IPS-NIHi11 (cell line): ENCODE measurements around the gene GALNT14.
"Not testable (repeated sequence)": the region's sequence is repeated elsewhere in the genome, so short reads cannot be mapped to it uniquely, and the experiment has no call there.

Experiments
- DNase-seq: peaks from one replicate; pipeline ENCODE4 v3.0.0; 2012; ENCODE audit warnings: mixed read lengths, low spot score

Gene GALNT14

DNA sequence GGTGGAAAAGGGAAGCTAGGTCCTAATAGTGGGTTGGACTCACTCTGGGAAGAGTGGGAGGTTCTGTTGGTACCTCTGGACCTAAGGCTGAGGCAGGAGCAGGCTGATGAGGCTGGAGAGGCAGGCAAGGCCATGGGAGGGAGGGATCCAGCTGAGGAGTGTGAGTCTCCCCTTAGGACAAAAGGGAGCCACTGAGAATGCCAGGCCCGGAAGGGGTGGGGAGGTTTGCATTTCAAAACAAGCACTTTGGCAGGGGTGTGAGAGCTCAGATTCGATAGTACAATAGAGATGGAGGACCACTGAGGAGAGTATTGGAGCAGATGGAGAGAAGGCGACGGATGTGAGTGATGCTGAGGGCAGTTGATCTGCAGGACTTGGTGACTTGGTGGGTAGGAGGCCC is 198.9 kb downstream of the GALNT14 start:
- DNase-seq = no peak

DNA sequence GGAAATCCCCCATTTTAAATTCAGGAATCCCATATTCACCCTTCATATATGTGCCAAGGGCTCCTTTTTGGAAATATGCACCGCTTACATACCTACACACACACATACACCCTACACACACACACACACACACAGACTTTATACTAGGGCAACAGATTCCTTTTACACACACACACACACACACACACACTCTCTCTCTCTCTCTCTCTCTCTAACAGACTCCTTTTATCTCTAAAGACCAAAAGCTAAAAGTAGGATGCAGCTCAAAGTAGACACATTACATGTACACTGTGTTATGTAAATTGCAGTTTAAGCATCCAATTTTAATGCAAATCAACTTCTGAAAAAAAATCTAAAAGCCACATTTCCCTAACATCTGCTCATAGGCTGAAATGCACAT is 200.0 kb downstream of the GALNT14 start:
- no peak for DNase-seq

DNA sequence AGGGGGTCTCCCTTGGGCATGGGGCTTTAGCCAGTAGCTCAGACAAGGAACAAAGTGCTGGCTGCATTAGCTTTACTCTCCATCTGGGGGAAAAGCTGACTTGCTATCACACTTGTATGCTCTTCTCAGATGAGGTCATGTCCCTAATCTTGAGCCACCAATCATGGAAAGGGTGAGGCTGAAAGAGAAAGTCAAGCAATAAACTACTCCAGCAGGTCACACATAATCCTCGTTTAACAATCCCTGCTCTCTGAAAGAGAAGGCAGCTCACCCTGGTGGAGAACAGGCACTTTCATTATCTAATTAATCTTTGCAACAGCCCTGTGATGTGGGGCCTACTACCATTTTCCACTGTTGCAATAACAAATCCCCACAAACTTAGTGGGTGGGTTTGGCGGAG is 201.3 kb downstream of the GALNT14 start:
- no peak for DNase-seq

DNA sequence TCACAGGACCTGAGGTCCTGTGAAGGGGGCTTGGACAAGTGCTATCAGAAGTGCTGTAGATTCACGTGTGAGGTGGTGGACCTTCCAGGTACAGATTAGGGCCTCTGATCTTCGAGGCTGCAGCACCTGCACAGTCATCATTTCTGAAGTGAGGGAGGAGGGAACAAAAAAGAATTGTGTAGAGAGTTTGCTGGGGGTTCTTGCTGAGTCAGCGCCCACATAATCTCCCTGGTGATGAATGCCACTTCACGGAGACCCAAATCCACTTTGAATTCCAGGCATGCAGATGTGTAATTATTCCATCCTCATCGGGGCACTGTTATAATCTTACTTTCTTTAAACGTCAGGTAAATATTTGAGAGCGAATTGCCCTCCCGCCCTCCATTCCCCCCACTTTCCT is 202.4 kb downstream of the GALNT14 start:
- DNase-seq = no peak

DNA sequence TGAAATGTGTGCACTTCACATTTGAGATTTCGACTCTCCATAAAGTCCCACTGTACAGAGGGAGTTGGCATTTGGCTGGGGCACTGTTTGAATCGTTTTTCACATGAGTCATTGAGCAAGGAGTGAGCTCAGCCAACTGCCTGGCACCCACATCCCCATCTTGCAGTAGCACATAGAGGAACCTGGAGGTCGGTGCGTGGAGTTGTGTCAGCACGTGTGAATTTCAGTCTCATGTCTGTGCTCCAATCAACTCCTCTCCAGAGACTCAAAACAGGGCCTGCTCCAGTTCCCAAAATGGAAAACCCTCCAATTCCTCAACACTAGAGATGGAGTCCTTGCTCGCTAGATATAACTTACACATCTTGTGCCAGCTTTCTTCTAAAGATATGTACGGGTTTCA is 204.2 kb downstream of the GALNT14 start:
- DNase-seq = no peak

DNA sequence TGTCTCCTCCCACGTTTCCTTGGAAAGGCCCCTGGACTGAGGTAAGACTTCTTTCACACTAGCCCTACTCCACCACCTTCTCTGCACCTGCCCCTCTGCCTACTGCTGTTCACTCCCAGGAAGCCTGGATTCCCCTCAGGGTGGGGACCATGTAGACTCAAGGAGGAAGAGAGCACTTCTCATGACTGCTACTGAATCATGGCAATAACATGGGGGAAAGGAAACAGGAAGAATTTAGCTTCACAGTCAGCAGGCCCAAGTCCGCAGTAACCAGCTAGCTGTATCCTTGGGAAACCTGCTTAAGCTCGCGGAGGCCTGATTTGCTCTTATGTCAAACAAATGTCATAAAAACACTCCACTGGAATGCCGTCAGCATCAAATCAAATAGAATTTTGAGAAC is 204.7 kb downstream of the GALNT14 start:
- no peak for DNase-seq

DNA sequence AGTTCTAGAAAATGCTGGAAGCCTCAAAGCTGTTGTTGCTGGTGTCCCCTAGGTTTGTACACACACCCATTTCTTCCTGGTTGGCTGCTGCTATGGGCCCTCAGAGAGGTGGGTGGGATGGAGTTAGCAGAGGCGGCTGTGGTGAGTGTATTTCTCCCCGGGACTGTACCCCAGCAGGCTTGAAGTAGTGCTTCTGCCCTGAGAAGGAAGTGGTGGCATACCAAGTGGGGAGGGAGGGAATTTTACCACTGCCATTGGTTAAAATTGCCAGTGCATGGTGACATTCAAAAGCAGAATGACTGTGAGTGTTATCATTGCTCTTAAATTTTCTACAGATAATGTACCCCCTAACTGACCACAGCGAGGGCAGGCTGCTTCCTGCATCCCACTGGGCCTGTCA is 205.4 kb downstream of the GALNT14 start:
- DNase-seq = no peak

DNA sequence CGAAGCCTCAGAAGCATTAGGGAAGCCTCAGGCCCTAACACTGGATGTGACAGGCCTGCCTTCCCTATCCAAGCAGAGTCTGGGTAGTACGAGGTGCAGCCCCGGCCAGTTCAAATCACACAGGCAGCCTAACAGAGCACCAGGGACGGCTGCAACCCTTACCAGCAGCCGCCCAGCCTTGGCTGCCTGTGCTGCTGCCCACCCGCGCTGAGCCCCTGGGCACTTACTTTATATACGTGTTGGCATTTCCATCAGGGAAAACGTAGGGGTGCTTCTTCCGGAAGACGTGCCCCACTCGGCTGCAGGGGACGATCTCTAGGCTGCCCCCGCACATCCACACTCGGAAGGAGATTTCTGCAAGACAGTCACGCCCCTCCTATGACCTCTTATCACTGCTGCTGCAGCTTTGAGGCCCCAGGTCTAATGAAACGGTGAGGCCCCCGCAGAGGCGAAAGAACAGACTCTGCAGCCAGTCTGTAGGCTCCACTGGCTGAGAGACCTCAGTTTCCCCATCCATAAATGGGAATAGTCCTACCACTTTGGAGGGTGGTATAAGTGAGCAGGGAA is 206.3 kb downstream of the GALNT14 start:
- DNase-seq = no peak

DNA sequence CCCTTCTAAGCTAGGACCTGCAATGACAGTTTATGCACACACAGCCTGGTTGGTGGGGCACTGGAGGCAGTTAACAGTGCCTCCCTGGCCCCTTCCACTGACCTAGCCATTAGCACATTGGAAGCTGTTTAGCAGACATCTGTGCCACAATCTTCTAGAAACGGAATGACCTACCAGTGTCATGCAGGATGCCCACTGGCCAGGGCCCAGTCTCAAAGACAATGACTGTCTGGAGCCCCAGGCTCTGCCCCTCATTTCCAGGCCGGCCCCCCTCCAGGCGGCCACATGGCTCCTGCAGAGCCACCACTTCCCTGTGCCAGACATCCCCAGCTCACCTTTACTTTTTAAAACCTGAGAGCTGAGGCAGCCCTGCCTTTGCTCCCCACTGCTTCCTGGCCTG is 207.5 kb downstream of the GALNT14 start:
- no peak for DNase-seq

DNA sequence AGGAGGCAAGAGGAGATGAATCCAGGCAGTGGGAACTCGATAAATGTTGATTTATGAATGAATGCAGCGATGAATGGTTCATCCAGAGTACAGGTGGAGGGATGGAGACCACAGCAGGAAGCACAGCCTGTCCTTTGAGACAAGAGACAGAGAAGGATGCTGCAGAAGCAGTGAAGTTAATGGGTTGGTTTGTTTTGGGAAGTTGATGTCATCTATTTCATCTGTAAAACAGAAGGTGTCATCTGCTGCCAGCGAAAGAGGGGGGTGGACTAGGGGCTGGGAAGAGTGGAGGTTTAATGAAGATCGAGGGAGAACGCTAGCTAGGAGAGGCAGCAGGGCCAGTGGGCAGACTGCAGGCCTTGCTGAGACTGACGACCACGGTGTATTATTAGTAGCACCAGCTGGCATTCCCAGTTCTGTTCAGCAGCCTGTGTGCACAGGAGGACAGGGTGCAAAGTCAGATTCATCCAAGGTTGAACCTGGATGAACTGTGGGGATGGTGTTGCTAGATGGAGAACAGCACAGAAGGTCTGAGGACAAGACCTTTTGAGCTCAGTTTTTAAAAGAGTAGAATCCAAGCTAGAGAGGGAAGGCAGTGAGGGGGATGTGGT is 210.7 kb downstream of the GALNT14 start:
- DNase-seq = no peak

DNA sequence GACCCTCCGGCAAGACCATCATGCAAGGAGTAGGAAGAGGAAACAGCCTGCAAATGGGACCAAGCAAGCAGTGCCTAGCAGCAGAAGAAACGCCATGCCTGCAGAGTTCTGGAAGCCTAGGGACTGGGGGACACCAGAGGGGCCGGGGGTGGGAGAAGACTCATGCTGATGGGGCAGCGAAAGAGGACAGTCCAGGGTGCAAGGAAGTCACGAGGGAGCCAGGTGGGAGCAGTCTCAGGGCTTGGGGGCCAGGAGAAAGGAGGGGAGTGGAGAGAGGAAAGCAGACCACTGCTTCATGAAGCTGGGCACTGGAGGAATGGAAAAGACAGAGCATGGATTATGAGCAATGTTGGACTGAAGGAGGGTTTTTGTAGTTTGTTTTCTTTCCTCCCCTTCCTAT is 211.6 kb downstream of the GALNT14 start:
- DNase-seq = no peak

DNA sequence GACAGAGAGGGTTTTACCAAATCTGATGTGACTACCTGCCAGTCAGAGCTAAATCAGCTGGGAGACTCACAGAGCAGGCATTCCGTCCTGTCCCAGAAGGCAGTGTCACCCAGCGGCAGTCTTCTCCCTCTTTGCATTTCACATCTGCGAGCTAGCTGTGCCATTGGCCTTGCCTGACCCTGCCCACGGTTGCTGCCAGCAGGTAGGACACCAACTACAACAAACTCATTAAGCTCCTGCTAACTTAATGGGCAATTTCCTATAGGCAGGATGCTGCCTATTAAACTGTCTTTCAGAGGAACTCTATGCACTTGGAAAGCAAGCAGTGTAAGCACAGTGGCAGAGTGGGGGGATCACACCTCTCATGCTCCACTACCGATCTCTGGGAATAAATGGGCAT is 214.6 kb downstream of the GALNT14 start:
- DNase-seq = no peak

DNA sequence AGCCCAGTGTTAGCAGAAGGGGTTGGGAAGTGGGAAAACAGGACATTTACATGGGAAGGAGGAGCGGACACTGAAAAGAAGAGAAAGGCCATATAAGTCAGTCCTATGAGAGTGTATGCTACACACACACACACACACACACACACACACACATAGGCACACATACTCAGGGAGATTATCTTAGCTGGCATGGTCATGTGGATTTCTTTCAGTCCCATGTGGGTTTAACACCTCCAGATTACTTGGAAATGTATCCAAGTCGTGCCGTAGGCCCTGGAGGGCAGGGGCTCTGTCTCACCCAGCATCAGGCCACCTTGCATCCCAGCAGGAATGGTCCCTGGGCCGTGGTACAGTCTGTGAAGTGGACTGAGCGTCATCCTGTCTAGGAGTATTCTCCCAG is 217.7 kb downstream of the GALNT14 start:
- DNase-seq = no peak

DNA sequence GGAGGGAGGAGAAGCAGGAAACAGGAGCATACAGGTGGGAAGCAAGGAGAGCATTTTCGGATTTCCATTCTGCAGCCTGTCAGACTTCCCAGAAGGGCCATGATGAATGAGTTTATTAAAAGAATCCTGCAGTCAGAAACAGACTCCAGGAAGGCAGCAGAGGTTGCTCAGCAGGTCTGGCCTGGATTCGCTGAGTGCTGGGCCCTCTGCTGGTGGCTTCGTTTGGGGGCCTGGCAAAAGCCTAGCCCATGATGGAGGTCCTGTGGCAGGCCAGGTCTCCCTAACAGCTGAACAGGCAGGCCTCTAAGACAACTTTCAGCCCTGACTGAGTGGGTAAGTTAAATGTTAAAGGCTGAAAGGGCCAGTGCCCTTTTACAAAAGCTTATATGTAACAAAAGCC is 222.8 kb downstream of the GALNT14 start:
- peak; percentile 60 for DNase-seq

DNA sequence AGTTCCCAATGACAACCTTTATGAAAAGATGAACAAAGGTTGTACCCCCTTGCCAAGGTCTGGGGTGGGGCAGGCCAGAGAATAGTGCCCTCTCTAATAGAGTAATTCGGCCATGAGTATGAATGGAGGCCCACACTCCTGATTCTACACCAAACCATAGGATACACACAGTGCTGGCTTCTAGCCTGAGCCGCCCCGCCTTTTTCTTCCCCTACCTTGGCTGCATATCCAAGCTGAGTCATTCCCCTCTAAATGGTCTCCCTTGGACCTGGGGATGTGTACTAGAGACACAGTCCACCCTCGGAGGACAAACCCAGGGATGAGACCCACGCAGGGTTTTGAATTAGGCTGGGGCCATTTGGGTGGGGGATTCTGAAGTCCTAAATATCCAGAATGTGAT is 223.8 kb downstream of the GALNT14 start:
- no peak for DNase-seq

DNA sequence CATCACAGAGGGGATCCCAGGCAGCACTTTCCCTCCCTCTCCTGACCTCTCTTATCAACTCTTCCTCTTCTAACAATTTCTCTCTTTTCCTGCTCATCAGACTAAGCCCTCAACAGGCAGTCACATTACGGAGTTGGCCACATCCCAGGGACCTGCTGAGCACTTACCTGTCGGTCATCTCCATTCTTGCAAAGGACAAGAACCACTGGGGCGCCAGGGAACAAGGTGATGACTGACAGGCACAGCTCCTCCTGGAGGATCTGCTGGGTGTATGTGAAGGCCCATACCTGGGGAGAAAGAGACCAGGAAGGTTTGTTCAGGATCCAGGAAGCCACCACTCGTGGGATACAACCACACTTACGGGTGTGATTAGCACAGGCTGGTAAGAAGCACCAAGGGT is 226.2 kb downstream of the GALNT14 start:
- DNase-seq = no peak

DNA sequence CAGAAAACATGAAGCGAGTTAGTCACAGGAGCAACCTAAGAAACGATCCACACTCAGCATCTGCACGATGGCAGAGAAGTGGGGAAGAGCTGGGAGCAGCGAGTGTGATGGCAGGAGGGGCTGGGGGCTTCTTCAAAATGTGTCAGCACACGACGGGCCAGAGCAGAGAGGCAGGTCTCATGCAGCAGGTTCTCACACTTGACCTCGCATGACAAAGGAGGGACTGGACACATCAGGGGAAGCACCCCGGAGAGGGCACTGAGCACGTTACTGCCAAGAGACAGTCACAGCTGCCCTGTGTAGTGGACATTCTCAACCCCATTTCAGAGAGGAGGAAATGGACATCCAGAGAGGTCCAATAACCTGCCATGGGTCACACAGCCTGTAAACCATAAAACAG is 226.9 kb downstream of the GALNT14 start:
- no peak for DNase-seq

DNA sequence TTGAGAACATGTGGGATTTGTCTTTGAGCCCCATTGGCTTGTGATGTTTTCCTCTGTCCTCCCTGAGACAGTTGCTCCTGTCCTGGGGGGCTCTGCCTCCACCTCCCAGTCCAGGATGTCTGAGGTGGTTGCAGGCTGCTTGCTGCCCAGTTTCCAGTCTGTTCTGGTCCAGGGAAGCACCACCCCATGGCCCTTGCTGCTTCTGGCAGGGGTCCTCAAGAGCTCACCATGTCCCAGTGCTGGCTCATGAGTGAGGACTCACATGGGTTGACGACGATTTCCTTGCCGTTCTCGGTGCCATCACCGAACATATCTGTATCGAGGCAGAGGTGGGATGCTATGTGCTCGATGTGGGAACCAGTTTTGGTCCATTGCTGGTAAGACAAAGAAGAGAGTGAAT is 227.6 kb downstream of the GALNT14 start:
- no peak for DNase-seq

DNA sequence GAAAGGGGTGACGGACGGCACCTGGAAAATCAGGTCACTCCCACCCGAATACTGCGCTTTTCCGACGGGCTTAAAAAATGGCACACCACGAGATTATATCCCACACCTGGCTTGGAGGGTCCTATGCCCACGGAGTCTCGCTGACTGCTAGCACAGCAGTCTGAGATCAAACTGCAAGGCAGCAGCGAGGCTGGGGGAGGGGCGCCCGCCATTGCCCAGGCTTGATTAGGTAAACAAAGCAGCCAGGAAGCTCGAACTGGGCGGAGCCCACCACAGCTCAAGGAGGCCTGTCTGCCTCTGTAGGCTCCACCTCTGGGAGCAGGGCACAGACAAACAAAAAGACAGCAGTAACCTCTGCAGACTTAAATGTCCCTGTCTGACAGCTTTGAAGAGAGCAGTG is 233.8 kb downstream of the GALNT14 start:
- not testable (repeated sequence) for DNase-seq

DNA sequence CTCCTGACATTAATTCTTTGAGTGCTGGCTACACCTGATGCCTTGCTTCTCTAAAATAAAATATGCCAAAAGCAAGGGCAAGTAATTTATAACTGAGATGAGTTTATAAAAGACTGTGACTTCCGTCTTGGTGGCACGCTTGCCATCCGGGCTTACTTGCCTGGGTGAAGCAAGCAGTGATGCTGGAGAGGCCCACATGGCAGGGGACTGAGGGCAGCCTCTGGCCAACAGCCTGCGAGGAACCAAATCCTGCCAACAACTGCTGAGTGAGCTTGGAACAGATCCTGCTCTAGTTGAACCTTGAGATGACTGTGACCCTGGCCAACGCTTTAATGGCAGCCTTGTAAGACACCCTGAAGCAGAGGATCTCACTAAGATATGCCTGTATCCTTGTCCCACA is 234.9 kb downstream of the GALNT14 start:
- DNase-seq = no peak

DNA sequence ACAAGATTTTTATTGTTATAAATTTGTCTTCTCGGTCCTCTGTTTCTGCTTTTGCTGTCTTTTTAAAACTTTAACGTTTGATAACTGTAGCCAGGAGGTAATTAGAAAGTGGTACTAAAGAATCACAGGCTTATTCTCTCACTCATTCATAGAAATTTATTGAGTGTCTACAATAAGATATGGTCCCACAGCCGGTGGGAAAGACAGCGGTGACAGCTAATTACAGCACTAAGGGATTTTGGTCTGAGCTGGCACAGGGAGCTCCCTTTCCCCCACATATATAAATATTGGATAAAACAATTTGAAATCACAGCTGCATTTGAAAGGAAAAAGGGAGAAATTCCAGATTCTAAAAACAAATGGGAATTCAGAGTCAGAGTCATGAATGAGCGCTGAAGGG is 237.9 kb downstream of the GALNT14 start:
- no peak for DNase-seq

DNA sequence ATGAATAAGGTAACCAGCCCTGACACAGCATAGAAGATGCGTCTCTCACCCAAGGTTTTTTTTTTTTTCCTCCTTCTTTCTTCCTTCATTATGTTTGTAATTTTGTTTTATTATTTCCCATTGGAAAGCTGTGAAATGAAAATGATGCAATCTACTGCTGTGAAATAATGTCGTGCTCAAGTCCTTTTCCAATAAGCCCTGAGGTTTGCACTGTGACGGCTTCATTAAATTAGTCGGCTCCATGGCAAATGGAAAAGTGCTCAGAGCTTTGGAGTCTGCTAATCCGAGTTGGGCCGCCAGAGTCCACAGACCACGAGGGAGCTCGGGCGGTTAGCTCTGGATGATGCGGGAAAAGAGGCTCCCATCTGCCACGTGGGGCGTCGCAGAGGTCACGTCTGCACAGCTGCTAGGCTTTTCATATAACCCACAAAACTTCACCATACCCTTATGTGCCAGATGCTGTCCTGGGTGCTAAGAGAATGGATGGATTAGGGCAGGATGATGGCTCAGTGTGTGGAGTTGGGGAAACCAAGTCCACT is 238.7 kb downstream of the GALNT14 start:
- DNase-seq = no peak

DNA sequence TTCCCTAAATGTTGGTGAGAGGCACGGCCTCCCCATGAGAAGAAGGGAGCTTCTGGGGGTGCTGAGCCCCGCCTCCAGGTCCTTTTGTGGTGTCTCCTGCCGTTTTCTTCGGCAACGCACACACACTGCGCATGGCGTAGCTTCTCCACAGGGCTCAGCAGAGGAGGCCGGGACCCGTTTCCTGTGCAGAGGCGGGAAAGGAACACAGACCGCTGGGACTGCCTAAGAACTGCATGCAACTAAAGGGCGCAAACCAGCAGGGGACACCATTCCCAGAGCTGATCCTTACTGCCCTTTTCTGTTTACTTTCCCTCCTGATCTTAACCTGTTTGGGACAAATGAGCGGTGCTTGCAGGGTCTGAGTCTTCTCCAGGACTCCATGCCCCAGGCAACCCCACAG is 240.7 kb downstream of the GALNT14 start:
- DNase-seq = no peak

DNA sequence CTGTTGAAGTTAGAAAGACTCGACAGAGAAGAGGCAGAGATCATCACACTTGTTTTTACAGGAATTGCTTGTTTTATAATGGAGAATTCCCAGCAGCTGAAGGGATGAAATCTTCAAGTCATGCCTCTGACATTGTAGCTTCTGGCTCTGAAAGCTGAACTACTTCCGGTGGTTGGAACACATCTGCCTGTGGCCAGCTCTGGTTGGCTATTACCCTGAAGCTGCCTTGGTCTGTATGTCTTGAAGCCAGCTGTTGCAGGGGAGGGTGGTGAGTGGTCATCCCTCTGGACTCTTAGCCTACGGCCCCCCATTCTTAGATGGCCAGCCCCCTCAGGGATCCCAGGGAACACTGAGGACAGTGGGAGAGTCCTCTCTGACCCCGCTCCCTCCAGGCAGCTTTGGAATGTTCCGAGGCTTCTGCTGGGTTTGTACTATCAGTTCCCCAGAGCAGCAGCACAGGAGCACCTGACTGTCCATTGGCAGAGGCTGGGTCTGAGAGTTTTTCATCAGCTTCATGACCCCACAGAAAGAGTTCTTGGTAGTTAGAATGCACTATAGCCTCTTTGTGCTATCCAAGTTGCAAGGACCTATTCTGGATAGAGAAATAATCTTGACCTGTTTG is 243.6 kb downstream of the GALNT14 start:
- DNase-seq = no peak
